Activated CD4-positive, alpha-beta T cell treated with anti-CD3 and anti-CD28 coated beads, Interleukin-2, amount 50 U/mL, for 48 hours (primary cell): ENCODE results near the gene PPP3CA.
"Not testable (repeated sequence)": the region's sequence is repeated elsewhere in the genome, so short reads cannot be mapped to it uniquely, and the experiment has no call there.

Experiments
- DNase-seq, 2 experiments: peaks; one replicate each; pipeline ENCODE4 v3.0.0-alpha.2; 2020

Gene PPP3CA

DNA sequence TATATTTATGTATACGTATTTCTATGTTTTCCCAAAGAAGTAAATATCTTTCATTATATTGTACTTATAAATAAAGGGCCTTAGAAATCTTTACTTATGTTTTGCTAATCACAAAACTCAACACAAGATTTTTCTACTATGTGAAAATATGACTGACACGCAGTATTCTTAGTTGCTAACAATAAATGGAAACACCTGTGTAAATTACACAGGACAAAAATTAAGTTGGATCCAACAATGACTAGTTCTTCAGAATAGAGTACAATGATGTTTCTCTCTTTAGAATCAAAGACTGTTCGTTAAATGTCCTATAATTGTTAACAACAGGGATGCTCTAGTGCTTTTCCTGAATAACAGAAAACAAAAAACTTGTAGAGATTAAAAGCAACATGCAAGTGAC lies 96.1 kb downstream of the PPP3CA start:
- no peak for DNase-seq

DNA sequence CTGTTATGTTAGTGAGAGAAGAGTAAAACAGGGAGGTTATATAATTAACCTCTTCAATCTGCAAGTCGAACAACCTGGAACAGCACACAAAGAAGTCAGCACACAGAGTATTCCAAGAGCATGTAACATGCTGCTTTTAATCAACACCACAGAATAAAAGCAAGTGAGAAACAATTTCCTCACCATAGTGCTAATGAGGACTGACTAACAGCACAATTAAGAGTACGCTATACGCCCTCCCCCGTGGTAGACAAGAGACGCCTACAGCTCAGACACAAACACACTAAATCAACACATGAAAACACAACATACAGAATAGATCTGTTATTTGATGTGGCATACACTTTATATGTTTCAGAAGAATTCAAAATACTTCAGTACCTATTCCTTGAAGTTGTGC lies 103.0 kb downstream of the PPP3CA start:
- DNase-seq, result no peak

GRCh38 chr4:101242441-101242840 lies 104.9 kb downstream of the PPP3CA start:
- no peak for DNase-seq

DNA sequence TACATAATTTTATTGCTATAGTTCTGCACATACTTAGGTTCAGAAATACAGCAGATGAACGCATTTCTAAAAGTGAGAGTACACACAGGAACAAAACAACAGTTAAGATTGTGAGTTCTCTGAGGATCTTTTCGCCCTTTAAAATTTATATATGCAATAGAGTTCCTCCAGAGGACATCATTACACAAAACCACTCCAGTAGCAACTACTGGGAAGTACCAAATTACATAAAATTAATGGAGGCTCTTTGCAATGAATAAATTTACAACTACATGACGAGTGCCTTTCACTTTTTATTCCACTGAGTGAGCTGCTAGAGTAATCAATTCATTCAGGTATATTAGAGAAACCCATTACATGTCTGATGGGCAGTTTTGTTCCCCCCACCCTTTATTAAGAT lies 107.2 kb downstream of the PPP3CA start:
- DNase-seq, result no peak

DNA sequence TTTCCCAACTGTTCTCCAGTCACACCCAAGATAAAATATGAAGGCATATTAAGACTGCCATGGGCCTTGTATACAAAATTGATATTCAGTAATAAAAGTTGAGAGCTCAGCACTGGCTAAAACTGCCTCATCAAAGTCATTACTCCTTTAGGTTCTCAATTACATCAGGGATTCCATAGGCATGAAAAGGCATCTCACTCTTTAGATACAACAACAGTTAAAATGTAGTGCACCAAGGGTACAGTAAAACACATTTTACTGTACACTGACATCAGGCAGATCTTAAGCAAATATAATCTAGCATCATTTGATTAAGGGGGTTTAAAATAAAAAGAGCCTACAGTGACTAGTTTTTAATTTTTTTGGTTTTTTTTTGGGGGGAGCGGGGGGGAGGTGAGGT lies 107.7 kb downstream of the PPP3CA start:
- DNase-seq, result no peak

DNA sequence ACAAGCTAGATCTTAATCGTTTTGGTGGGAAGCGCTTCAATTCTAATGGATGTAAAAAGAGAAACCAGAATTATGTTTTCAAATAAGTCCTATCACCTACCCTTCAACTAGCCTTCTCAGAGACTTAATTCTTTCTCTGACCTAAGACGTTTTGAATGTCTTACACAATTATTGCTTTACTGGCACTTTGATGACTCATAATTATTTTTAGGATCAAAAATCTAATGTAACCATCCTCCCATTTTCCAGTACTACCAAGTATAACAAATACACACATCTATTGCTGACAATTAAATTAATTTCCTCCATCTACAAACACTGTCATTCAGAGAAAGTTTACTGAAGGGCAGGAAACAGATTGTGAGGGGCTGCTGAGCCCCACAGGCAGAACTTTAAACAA lies 108.6 kb downstream of the PPP3CA start:
- DNase-seq, result no peak

DNA sequence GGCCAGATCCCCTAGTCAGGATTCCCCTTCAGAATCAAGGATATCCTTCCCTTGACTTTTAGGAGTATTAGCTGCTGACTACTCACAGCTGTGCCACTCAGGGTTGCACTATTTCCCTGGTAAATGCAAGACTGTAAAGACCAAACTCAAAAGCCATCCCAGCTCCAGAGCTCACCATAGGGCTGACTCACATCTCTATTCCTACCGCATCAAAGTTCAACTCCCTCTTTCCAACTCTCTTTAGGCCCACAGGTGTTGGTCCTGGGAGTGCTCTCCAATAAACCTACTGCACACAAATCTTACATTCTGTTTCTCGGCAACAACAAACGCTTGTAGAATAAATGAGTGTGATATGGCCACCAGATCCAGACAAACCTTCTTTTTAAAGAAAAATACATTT lies 109.6 kb downstream of the PPP3CA start:
- no peak for DNase-seq

DNA sequence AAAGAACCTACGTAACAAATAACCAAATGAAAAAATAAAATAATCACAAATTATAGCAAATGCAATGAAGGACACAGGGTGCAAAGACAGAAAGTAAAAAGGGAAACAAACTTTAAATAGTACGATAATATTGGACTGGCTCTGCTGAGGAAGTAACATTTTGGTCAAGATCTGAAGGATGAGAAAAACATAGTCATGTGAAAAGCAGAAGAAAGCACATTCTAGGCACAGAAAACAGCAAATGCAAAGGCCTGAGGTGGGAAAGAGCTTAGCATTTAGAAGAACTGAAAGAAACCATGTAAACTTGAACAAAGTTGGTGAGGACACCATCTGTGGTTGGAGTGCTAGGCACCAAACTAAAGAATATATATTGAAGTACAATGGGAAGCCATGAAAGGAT lies 111.2 kb downstream of the PPP3CA start:
- no peak for DNase-seq

DNA sequence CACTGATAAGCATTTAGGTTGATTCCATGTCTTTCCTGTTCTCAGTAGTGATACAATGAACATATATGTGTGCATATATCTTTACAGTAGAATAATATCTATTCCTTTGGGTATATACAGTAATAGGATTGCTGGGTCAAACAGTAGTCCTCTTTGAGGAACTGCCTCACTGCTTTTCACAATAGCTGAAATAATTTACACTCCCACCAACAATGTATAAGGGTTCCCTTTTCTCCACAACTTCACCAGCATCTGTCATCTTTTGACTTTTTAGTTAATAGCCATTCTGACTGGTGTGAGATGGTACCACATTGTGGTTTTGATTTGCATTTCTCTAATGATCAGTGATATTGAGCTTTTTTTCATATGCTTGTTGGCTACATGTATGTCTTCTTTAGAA lies 113.2 kb downstream of the PPP3CA start:
- DNase-seq, result not testable (repeated sequence)

DNA sequence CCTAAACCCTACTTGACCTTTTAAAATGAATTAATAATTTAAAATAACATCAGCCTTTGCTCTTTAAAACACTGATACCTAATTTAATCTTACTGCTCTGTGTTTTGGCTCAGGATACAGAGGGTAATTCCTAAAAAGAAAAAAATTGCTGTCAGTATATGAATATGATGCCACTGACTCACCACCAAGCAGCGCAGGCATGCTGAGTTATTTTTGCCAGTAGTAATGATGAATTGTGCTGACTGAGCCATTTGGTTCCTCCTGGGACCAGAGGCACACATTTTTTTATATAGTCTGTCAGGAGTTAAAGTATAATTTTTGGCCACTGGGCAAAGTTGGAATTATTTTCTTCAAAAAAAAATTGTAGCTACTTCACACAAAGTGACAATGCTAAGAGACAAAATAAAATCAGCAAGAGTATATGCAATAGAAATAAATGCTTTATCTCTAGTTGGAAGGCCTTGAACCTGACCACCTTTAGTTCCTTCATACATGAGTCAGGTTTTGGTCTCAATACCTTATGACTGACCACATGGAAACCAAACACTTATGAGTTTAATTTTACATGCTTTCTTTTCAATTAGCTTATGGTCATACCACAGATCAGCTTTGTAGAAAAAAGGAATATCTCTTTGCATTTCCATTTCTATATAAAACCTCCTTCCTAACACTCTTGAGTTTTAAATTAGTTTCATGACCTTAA lies 115.1 kb downstream of the PPP3CA start:
- DNase-seq, result peak; percentile 13 to 34

- DNase-seq, result no peak
Measured at GRCh38 chr4:101230801-101231426, 116.4 kb downstream of the PPP3CA start.

DNA sequence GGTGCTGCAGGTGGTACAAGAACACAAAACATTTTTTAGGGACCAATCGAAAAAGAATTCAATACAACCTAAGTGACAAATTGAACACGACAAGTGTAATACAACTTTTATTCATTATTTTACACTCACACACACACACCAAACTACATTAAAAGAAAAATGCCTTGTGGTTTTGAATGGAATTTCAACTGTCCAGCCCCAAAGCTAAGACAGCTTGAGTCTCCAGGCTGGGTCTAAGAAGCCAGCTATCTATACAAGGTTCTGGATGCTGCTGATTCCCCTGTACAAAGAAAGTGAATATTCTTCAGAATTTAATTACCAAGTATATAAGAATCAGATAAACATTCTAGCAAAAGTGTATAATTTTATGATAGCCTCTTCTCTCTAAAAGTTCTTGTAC lies 118.2 kb downstream of the PPP3CA start:
- DNase-seq, result no peak

DNA sequence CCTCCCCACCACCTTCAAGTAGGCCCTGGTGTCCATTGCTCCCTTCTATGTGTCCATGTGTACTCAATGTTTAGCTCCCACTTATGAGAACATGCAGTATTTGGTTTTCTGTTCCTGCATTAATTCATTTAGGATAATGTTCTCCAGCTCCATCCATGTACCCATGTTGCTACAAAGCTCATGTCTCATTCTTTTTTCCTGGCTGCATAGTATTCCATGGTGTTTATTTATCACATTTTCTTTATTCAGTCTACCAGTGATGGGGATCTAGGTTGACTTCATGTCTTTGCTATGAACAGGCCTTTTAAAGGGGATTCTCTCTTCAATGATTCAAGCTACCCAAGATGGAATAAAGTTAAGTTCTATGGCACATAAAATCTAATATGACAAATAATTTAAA lies 119.6 kb downstream of the PPP3CA start:
- DNase-seq, result no peak

GRCh38 chr4:101224358-101225218 lies 122.7 kb downstream of the PPP3CA start:
- no peak for DNase-seq

DNA sequence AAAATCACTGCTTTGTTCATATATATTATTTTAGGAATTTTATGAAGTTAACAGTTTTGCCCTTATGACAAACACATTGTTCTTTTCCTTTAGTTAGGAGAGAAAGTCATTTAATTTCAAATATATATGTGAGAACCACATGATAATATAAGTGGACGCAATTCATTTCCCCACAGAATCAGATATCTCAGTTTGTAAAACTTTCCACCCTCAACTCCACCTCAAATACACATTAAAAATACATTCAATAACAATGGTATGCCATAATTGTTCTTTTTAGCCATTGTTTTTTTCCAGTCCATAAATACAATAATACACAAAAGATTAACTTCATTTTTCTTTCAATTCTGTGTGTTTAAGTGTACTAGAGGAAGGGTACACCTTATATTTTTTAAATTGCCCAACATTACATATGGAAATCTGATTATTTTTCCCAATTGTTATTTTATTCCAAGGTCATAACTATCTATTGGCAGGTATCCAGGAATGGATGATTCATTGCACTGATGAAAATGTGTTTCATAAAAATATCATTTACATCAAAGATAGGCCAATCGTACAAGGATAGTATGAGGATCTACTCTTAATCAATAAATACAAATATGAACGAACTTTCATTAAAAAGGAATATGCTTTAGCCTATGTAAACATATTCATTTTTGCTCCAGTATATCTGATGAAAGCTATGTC lies 125.0 kb downstream of the PPP3CA start:
- DNase-seq, result no peak

DNA sequence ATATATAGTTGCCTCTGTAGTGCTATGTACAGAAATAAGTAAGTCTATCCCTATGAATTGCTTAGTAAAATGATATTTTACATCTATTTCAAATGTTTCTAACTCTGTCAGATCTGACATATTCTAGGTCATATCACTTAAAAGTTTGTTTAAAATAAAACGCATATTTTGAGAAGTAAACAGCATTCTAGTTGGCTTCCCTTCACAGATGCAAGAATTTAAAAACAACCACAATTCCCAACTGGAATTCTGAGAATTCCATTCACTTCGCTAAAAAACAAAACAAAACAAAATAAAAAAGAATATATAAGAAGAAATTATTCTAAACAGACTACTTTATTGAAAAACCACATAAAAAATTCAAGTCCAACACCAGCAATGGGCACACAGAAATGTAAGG lies 126.0 kb downstream of the PPP3CA start:
- DNase-seq, result no peak

DNA sequence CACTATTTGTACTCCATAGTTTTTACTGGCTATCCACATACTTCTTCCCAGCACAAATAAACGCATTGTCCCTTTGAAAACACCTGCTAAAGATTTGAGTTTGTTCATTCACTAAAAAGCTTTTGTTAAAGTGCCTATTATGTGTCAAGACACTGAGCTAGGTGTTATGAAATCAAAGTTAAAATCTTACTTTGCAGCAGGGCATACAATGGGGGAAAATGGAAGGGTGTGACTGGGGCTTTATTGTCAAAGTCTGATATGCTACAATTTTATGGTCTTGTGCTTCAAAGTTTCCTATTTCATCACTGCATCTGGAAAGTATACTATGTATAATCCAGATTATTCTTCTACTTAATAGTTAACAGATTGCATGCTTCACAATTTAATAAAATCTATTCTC lies 128.4 kb downstream of the PPP3CA start:
- DNase-seq, result no peak

GRCh38 chr4:101218346-101218745 lies 129.0 kb downstream of the PPP3CA start:
- no peak for DNase-seq

DNA sequence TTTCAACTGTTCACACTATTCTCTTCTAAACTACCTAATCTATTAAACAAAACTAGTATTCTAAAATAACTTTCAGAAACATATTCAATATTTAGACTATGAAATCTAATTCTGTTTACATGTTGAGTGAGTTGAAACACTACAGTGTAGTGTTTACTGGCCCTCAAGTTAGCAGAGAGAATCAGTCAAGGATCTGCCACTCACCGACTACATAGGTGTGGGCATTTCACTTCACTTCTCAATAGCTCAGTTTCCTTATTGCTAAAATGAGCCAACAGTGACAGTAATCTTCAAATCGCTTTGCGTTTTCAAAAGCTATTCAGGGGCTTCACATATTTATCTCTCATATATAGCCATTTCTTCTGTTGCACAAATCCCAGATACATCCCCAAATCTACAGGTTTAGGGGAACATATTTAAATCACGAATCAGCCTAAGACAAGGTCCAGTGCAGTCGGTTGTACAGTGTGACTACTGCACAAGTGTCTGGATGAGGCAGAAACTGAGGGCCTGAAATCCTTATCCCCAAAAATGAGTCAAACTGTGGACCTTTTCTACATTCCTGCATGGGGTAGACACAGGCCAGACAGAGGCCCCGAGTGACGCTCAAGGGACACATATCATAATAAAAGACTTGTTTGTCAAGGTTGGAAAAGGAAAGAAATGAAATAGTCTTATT lies 129.8 kb downstream of the PPP3CA start:
- no peak for DNase-seq

DNA sequence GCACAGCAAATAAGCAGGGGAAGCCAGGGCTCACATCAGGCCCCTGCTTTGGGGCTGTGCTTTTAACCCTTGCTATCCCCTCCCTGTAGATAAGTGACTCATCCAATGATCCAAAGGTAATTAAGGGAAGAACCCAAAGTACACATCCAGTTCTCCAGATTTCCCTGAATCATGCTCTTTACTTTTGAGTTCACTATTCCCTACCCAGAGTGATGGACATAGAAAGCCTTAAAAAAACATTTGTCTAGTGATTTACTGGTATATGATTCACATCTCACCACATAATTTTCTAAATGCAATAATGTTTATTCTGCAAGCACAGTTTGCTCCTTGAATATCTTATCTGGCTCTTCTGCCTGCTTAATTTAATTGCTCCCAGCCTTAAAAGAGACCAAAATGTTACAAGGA lies 136.2 kb downstream of the PPP3CA start:
- DNase-seq, result no peak

- no peak for DNase-seq
Measured at GRCh38 chr4:101210331-101210730, 137.0 kb downstream of the PPP3CA start.

GRCh38 chr4:101208171-101208570 lies 139.2 kb downstream of the PPP3CA start:
- DNase-seq, result no peak

DNA sequence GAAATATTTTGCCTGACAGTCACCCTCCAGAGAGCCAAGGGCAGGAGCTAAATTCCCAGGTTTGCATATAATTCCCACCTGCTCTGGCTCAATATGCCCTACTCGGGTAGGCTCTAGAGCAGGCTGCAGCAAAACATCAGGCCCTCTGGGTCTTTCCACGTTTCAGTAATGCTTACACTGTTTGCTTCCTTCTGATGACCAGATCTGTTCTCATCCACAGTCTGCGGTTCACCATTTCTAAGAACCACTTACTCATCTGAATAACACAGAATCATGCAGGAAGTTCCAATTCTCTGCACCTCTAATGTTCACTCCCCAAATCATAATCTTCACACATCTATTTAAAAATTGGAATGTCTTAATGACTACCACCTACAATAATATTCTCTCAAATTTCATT lies 141.4 kb downstream of the PPP3CA start:
- peak; percentile 34 to 48 for DNase-seq
